D341Med (cell line): Measurements from ENCODE around the gene BTBD7.

Source experiments
- DNase-seq: peaks from one replicate; pipeline ENCODE4 v3.0.0; 2012; ENCODE audit warnings: low spot score

The BTBD7 gene

GRCh38 chr14:93302688-93303581, 29.9 kb downstream of the BTBD7 start:
- DNase-seq = no peak

- no peak for DNase-seq
Measured at GRCh38 chr14:93301821-93302447, 30.9 kb downstream of the BTBD7 start.

DNA sequence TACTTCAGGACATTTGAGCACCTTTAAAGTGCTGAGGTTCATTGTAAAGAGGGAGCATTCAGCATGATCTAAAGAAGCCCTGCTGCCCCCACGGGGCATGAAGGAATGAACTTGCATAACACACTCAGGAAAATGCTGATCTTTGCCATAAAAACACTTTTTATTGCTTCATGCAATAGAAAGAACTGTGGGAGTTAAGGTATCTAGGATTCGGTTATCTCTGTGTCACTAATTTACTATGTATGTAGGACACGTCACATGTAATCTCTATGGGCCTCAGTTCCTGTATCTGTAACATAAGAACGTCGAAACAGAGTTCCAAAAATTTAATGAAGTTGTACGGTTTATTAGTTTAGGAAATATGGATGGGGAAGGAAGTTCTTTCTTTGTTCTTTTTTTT, 33.0 kb downstream of the BTBD7 start:
- no peak for DNase-seq

- no peak for DNase-seq
Measured at GRCh38 chr14:93299416-93299815, 33.4 kb downstream of the BTBD7 start.

DNA sequence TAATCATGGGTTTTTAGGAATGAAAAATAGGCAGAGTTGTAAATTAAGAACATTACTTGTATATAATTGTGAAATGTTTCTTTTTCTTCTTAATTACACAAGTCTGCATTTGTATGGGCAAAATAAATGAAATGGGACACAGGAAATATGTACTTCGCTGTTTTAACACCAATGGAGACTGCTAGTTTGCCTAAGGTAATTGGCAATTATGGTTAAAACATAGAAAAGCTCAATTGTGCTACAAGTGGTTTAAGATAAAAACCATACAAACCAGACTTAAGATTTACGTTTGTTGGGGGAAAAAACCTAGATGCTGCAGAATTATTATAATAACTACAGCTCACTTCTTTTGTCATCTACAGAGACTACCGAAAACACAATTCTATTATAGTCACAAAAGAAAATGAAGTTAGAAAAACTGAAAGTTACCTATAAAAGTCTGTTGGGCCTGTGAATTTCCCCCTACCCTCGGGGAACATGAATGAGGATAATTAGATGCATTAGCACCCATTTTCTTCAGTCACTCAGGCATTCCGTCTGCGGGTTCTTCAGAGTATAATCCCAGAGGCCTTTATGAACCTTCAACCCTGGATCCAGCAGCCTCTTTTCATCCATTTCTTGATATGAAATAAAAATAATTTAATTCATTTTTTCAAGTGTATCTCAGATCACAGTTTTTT, 37.2 kb downstream of the BTBD7 start:
- no peak for DNase-seq

DNA sequence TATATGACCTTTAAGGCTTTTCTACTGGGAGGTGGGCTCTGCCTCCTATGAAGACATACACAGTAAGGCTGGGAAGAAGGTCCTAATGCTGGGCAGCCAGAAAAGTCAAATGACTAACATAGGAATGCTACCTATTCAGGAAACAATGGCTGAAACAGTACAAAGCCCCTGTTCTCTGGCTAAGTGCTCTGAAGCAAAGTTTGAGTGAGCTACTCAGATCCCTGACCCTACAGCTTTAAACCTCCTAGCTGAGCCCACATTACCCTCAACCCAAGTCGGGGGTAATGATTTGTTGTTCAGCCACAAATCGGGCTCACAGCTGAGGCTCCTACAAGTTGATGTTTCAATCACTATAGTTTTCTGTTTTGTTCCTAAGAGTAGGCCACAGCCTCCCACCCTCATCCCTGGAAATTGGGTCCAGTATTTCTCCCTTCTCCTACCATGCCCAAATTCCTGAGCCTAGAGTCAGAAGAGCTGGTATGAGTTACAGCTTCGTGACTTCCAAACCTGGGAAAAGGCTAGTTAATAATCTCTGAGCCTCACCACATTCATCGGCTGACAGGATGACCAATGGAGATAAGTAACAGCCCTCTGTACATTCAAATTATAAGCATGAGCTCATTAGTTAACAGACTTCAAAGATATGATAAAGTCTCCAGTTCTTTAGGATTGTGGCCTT, 46.5 kb downstream of the BTBD7 start:
- no peak for DNase-seq

DNA sequence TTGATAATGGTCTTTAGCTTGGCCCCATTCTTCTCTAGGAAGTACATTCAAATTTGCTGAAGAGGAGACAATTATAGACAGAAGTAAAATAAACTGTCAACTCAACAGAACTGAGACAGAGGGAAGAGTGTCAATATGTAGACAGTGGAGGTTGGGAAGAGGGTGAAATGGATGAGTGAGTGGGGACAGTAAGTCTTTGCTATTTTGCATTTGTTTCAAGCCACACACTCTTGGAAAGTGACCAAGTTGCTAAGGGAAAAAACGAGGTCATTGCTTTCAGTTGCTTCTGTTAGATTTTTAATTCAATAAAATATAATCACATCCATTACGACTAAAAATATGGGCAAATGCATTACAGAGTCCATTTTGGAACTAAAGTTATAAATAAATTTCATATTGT, 47.8 kb downstream of the BTBD7 start:
- no peak for DNase-seq

DNA sequence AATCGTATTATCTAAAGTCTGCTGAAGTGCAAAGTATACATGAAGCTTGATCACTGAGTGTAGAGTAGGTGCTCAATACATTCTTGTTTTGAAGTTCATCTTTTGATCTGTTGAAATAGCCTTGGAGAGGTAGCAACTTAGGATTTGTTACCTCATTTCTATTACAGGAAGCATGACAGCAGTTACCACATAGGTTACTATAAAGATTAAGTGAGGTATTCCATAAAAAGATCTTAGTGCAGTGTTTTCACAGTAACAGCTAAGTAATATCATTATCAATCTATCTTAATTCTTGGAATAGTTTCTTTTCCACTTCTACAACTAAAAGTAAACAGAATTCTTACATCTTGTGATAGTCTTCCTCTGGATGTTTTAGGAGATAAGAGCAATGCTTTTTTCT, 50.9 kb downstream of the BTBD7 start:
- no peak for DNase-seq

- DNase-seq = no peak
Measured at GRCh38 chr14:93280743-93281142, 52.1 kb downstream of the BTBD7 start.

GRCh38 chr14:93276031-93276716, 56.7 kb downstream of the BTBD7 start:
- DNase-seq = no peak

GRCh38 chr14:93274055-93274806, 58.6 kb downstream of the BTBD7 start:
- no peak for DNase-seq

- DNase-seq = no peak
Measured at GRCh38 chr14:93271111-93271510, 61.7 kb downstream of the BTBD7 start.

DNA sequence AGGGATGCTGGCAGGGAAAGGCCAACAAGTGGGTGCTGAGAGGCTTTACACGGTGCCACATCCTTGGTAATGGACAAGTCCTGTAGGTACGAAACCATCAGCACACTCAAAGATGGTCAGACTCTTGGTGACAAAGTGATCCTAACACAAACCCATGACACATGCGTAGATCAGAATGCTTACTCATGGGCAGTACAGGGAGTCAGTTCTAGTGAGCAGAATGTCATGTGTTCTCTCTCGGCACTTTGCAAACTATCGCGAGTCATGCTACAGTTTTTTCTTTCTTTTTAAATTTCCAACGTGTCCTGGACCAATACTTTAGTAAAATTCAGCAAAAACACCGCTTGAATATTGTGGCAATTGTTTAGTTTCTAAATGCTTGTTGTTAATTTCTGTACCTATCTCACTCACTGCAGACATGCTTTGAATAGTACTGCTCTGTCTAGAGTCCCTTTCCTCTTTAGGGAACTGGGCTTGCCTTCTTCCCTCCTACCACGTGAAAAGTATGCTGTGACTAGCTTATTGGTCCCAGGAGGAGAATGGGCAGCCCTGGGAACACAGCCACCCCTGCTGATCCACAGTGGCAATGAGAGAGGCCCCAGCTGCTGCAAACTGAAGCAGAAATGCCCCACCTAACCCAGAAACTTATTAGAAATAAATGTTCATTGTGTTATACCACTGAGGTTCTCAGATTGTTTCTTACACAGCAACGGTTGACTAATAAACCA, 63.3 kb downstream of the BTBD7 start:
- DNase-seq = no peak

GRCh38 chr14:93268406-93268805, 64.4 kb downstream of the BTBD7 start:
- no peak for DNase-seq

GRCh38 chr14:93267149-93267711, 65.6 kb downstream of the BTBD7 start:
- DNase-seq = no peak

- no peak for DNase-seq
Measured at GRCh38 chr14:93266127-93266526, 66.7 kb downstream of the BTBD7 start.

- DNase-seq = no peak
Measured at GRCh38 chr14:93263416-93263815, 69.4 kb downstream of the BTBD7 start.

DNA sequence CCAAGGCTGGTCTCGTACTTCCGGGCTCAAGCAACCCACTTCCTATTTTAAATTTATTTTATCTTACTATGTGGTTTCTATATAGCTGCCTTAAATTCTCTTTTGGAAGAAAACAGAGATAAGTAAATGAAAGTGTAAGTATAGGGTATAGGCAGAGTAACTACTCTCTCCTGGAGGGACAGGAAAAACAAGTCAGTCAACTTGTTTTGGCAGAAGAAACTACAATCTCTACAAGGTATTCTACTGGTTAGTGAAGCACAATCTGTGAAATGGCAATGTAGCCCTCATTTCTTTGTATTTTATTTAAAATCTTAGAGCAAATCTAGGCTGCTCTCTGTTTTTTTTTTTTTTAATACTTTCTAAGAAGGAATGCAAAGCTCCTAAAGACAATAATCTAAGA, 70.4 kb downstream of the BTBD7 start:
- DNase-seq = no peak

DNA sequence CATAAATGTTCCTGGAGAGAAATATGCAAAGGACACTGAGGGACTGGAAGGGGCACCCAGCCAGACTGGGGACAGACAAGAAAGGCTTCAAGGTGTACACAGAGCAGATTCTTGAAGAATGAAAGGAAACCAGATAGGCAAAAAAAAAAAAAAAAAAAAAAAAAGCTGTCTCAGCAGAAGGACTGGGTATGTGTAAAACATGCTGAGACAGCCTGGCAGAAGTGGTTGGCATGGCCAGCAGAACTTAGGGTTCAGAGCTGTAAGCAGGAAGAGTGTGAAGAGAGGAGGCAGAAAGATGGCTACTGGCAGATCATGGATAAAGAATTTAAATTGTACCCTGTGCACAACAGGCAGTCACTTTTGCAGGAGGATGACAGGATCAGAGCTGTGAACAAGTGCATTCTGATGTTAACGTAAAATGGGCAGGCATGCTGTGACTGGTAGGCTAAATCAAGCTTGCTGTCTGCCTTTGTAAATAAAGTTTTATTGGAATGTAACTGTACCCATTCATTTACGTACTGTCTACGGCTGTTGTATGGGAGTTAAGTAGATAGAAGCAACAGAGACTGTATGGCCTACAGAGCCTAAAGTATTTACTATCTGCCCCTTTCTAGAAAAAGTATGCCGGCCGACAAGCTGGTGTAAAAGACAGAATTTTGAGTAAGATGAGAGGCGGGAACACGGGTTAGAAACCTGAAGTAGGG, 83.6 kb downstream of the BTBD7 start:
- no peak for DNase-seq
